Activated CD8-positive, alpha-beta memory T cell treated with anti-CD3 and anti-CD28 coated beads, Interleukin-2, amount 50 U/mL, for 24 hours (primary cell): ENCODE results near the gene NT5C.

Experiments used
- DNase-seq: peaks from one replicate; pipeline ENCODE4 v3.0.0-alpha.2; 2020; ENCODE audit errors: extremely low read depth

The NT5C gene

GRCh38 chr17:75093548-75094158 lies 37.9 kb downstream of the NT5C start:
- no peak for DNase-seq

- DNase-seq: no peak
Observed at GRCh38 chr17:75091855-75092327, 39.7 kb downstream of the NT5C start.

- DNase-seq: no peak
Observed at GRCh38 chr17:75090871-75091854, 40.4 kb downstream of the NT5C start.

- no peak for DNase-seq
Observed at GRCh38 chr17:75088465-75089417, 42.8 kb downstream of the NT5C start.

- no peak for DNase-seq
Observed at GRCh38 chr17:75087558-75088453, 43.7 kb downstream of the NT5C start, which contains the start of gene SLC16A5. TSS of gene SLC16A5 (plus strand) at chr17:75087954. CDS start at chr17:75093637, 5,683 bp downstream.

GRCh38 chr17:75087182-75087557 lies 44.4 kb downstream of the NT5C start:
- DNase-seq: no peak

- no peak for DNase-seq
Observed at GRCh38 chr17:75086496-75087181, 44.9 kb downstream of the NT5C start.

- no peak for DNase-seq
Observed at GRCh38 chr17:75084039-75084660, 47.4 kb downstream of the NT5C start.

GRCh38 chr17:75082683-75083082 lies 48.9 kb downstream of the NT5C start:
- DNase-seq: no peak

GRCh38 chr17:75081611-75082540 lies 49.7 kb downstream of the NT5C start:
- no peak for DNase-seq
